Measurements from ENCODE around the gene C1QL1.

The C1QL1 gene

DNA sequence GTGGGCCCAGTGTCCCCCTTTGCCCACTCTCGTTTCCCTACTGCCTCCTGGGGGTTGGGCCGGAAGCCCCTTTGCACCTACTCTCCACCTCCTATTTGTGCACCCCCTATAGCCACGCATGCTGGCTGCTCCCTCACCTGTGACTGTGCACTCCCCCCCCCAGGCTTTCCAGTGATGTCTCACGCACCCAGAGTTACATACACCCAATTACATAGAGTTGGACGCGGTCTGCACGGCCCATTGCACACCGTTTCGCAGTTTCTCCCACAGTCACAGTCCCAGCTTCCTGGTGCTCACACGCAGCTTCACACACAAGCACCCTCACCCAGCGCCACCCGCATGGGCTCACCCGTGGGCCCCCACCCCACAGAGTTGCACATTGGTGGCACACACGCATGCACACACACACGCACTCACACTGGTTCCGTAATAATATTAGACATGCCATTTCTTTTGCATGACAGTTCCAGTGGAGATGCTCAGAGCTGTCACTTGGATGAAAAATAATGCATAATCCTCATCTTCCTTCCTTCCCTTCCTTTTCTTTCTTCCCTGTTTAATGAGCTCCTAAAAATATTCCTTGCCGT, 21.5 kb upstream of the C1QL1 start:
- no peak for DNase-seq (ENCODE audit: extremely low read depth in 1 of 2, low read depth in 1 of 2)

- no peak for DNase-seq (ENCODE audit: extremely low read depth in 1 of 2, low read depth in 1 of 2)
Observed at GRCh38 chr17:44988044-44988942, 20.2 kb upstream of the C1QL1 start.

GRCh38 chr17:44983563-44983962, 15.5 kb upstream of the C1QL1 start:
- no peak for DNase-seq (ENCODE audit: extremely low read depth in 1 of 2, low read depth in 1 of 2)

DNA sequence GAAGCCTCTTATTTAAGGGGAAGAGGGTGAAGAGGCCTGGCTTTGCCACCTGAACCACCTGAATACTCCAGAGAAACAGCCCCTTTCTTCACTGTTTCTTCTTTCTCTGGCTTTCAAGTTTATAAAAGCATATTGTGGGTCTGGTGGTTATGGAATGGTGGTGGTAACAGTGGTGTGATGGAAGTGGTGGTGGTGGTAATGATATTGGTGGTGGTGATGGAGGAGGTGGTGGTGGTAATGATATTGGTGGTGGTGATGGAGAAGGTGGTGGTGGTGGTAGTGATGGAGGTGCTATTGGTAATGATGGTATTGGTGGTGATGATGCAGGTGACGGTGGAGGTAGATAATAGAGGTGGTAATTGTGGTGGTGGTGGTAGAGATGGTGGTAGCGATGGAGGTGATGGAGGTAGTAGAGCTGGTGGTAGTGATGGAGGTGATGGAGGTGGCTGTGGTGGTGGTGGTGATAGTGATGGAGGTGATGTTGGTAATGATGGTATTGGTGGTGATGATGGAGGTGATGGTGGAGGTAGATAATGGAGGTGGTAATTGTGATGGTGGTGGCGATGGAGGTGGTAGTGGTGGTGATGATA, 14.1 kb upstream of the C1QL1 start:
- DNase-seq (ENCODE audit: extremely low read depth in 1 of 2, low read depth in 1 of 2) = no peak

DNA sequence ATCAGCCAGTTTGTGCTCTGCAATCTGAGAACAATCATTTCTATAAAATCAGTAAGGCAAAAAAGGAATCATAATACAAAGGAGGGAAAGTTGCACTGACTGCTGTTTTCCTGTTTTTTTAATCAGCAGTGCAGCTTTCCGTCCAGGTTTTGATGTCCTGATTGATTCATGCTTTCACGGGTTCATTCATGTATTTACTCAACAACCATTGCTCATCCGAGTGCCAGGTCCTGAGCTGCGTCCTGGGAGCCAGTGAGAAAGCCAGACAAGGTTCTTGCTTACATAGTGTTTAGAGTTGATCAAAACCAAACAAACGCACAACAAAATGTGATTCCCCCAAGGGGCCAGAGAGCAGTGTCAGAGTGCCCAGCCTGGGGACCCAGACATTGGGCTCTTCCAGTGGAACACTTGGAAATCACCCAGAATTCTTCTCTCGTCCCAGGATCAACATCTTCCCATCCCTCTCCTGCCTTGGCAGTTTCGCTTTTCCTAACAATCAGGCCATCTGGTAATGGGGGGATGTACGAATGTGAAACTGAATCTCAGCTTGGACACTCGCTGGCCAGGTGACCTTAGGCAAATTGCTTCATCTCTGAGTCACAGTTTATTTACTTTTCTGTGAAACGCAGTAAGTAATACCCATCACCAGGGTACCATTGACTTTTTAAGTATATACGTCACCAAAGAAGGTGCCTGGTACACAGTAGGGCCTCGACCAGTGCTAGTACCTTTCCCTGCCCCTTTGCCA, 13.3 kb upstream of the C1QL1 start:
- no peak for DNase-seq (ENCODE audit: extremely low read depth in 1 of 2, low read depth in 1 of 2)

DNA sequence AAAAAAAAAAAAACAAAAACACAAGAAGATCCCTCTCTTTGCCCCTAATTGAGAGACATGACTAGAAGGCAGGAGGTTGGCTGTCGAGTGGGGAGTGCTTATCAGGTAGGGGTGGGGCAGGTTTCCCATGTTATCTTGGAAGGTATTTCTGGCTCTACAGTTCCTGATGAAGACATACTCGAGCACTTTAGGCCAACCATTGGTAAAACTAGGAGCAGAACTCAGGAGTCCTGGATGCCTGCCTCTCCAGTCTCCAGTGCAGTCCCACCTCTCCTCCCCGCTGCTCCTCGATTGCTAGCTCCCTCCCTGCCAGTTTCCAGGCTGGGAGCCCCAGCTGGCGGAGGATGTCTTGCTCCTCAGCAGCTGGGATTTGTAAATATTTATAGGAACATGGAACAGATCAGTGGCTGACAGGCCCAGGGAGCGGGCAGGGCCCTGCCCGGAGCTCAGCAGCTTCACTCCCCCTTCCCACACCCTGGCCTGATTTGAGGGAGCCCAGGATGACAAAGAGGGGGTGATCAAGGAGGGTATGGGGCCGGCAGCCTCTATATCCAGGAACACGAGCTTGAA, 11.4 kb upstream of the C1QL1 start:
- no peak for DNase-seq (ENCODE audit: extremely low read depth in 1 of 2, low read depth in 1 of 2)

GRCh38 chr17:44978807-44979206, 10.7 kb upstream of the C1QL1 start:
- no peak for DNase-seq (ENCODE audit: extremely low read depth in 1 of 2, low read depth in 1 of 2)

DNA sequence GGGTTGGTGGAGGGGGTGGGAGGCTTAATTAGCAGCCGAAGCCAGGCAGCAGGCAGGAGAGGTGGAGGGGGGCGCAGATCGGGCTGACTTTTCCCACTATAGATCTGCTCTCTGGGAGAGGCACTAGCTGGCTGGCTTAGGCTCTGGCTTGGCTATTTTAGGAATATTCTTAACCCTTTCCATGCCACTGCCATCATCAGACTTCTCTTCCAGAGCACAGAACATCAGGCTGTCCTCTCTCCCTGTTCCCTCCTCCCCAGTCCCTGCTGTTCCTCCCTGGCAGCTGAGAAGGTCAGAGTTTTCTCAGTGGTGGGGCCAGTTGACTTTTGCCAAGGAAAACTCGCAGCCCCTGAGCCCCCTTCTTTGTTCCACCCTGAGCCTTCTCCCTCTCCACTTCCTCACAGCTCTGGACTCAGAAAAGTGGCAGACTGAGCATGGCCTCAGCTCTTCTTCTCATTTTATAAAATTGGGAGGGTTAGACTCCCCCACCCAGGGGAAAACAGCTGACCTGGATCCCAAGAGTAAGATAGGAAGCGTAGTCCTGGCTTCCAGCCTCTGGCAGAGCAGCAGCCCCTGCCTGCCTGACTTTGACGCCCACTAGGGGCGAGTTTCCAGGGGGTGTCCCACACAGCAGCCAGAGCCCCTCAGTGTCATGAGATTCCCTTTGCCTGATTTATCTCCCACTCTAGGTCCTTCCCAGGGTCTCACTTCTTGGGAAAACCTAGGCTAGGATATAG, 9.9 kb upstream of the C1QL1 start:
- DNase-seq (ENCODE audit: extremely low read depth in 1 of 2, low read depth in 1 of 2) = no peak

- DNase-seq (ENCODE audit: extremely low read depth in 1 of 2, low read depth in 1 of 2) = no peak
Observed at GRCh38 chr17:44977065-44977464, 9.0 kb upstream of the C1QL1 start.

GRCh38 chr17:44976206-44976605, 8.1 kb upstream of the C1QL1 start:
- no peak for DNase-seq (ENCODE audit: extremely low read depth in 1 of 2, low read depth in 1 of 2)

GRCh38 chr17:44972953-44973352, 4.8 kb upstream of the C1QL1 start:
- no peak for DNase-seq (ENCODE audit: extremely low read depth in 1 of 2, low read depth in 1 of 2)

- no peak for DNase-seq (ENCODE audit: extremely low read depth in 1 of 2, low read depth in 1 of 2)
Observed at GRCh38 chr17:44971776-44972483, 3.8 kb upstream of the C1QL1 start.

GRCh38 chr17:44970136-44970741, 2.1 kb upstream of the C1QL1 start:
- no peak for DNase-seq (ENCODE audit: extremely low read depth in 1 of 2, low read depth in 1 of 2)

- no peak for DNase-seq (ENCODE audit: extremely low read depth in 1 of 2, low read depth in 1 of 2)
Observed at GRCh38 chr17:44969144-44969780, 1.2 kb upstream of the C1QL1 start.

- no peak for DNase-seq (ENCODE audit: extremely low read depth in 1 of 2, low read depth in 1 of 2)
Observed at GRCh38 chr17:44967907-44968224, 237 bp downstream of the C1QL1 start.

- no peak for DNase-seq (ENCODE audit: extremely low read depth in 1 of 2, low read depth in 1 of 2)
Observed at GRCh38 chr17:44967026-44967906, 837 bp downstream of the C1QL1 start.

- DNase-seq (ENCODE audit: extremely low read depth in 1 of 2, low read depth in 1 of 2) = no peak
Observed at GRCh38 chr17:44966348-44967025, 1.6 kb downstream of the C1QL1 start.
